Measurements from ENCODE around the gene TAT.
"Not testable (repeated sequence)": the region's sequence is repeated elsewhere in the genome, so short reads cannot be mapped to it uniquely, and the experiment has no call there.

The TAT gene

GRCh38 chr16:71576971-71577370 is at the start of gene TAT:
Gene TAT, minus strand, starts transcription at chr16:71577092. Its CDS starts 677 bp downstream, at chr16:71576415.
- DNase-seq = no peak

GRCh38 chr16:71626018-71626857 is 49.3 kb upstream of the TAT start, which contains the start of gene MARVELD3:
Gene MARVELD3, plus strand, starts transcription at chr16:71626184. Its CDS starts 46 bp downstream, at chr16:71626230.
- no peak for DNase-seq

GRCh38 chr16:71625113-71625850 is 48.4 kb upstream of the TAT start:
- DNase-seq = no peak

- DNase-seq = no peak
These were observed 46.7 kb upstream of the TAT start for GRCh38 chr16:71623597-71623996.

- no peak for DNase-seq
These were observed 45.2 kb upstream of the TAT start for GRCh38 chr16:71622088-71622487.

- no peak for DNase-seq
These were observed 41.5 kb upstream of the TAT start for GRCh38 chr16:71618429-71618828.

- DNase-seq = not testable (repeated sequence)
These were observed 38.1 kb upstream of the TAT start for GRCh38 chr16:71614956-71615355.

- no peak for DNase-seq
These were observed 34.3 kb upstream of the TAT start for GRCh38 chr16:71610936-71611871.

- no peak for DNase-seq
These were observed 33.6 kb upstream of the TAT start for GRCh38 chr16:71610447-71610846.

- DNase-seq = no peak
These were observed 32.2 kb upstream of the TAT start for GRCh38 chr16:71609066-71609465.

- no peak for DNase-seq
These were observed 23.9 kb upstream of the TAT start for GRCh38 chr16:71600822-71601221.

- DNase-seq = not testable (repeated sequence)
These were observed 21.5 kb upstream of the TAT start for GRCh38 chr16:71598426-71598825.

- not testable (repeated sequence) for DNase-seq
These were observed 18.5 kb upstream of the TAT start for GRCh38 chr16:71595340-71595826.

- no peak for DNase-seq
These were observed 17.2 kb upstream of the TAT start for GRCh38 chr16:71594000-71594646.

GRCh38 chr16:71593048-71593999 is 16.4 kb upstream of the TAT start:
- no peak for DNase-seq

- DNase-seq = no peak
These were observed 15.0 kb upstream of the TAT start for GRCh38 chr16:71591917-71592316.

GRCh38 chr16:71590584-71590983 is 13.7 kb upstream of the TAT start:
- DNase-seq = no peak

GRCh38 chr16:71590071-71590470 is 13.2 kb upstream of the TAT start:
- not testable (repeated sequence) for DNase-seq

- not testable (repeated sequence) for DNase-seq
These were observed 12.4 kb upstream of the TAT start for GRCh38 chr16:71589334-71589733.

- no peak for DNase-seq
These were observed 8.4 kb upstream of the TAT start for GRCh38 chr16:71585318-71585703.
